ENCODE data around the gene HS6ST1.

The HS6ST1 gene

DNA sequence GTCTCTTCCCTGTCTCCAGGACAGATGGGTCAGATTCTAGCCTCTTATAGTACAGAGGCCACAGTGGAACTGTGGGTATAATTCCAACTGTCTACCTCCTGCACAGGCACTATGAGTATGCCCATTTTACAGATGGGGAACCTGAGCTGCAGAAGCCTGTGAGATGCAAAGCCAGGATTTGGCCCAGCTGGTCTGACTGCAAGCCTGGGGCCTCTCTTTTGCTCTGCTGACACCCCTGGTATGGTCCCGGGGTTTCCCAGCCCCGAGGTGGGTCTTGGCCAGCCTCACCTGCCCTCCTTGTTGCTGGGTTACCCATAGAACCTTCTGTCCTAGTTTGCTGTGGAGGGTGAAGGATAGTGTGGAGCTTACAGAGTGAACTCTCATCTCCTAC is 9.8 kb downstream of the HS6ST1 start:
- DNase-seq = no peak

DNA sequence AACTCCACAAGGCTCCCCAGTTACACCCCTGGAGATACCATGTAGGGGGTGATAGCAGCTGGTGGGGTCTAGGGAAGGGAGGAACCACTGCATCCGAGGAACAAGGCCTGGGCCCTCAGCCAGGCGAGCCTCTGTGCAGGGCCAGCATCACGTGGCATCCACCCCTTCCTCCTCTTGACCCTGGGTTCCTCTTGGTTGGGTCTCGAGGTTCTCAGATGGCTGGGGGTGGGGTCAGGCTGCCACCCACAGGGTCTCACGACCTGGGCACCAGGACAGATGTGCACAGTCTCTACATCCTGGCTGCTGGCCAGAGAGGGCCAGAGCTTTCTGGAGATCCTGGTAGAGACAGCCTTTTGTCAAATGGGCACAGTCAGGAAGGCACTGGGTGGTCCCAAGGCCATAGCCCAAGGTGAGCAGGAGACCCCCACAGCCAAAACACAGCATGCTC is 10.4 kb downstream of the HS6ST1 start:
- DNase-seq = no peak

DNA sequence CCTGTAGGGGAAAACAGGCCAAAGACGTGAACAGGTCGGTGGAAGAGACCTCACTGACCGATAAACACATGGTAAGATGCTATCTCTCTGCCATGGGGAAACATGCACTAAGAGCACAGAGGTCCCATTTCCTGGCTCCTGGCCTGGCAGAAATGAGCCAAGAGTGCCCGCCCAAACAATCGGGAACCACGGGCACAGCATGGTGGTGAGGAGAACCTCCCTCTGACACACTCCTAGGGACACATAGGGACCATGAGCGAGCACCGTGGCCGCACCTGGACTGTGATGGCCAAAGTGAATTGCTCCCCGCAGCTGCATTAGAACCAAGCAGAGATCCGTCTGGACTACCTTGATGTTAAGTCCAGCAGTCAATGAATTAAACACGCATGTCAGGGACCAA is 11.1 kb downstream of the HS6ST1 start:
- no peak for DNase-seq

DNA sequence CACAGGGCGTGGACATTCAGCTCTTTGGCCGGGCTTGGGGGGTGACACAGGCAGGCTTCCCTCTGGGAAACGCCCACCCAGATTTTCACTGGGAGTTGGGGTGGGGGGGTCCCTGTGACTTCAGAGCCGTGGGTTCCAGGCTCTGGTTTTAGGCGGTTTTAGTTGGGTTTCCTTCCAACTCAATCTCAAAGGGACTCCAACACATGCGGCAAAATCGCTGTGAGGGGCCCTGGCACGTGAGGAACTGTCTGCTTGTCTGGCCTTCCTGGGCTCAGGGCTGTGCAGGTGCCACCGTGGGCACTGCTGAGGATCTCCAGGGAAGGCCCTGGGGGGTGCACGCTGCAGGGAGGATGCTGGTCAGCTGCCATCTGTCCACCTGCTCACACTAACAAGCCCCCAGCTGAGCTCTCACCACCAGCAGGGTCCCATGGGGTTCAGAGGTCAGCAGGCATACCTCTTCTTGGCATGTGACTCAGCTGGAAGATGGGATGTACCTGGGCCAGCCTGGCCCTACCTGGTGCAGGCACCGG is 11.7 kb downstream of the HS6ST1 start:
- no peak for DNase-seq

DNA sequence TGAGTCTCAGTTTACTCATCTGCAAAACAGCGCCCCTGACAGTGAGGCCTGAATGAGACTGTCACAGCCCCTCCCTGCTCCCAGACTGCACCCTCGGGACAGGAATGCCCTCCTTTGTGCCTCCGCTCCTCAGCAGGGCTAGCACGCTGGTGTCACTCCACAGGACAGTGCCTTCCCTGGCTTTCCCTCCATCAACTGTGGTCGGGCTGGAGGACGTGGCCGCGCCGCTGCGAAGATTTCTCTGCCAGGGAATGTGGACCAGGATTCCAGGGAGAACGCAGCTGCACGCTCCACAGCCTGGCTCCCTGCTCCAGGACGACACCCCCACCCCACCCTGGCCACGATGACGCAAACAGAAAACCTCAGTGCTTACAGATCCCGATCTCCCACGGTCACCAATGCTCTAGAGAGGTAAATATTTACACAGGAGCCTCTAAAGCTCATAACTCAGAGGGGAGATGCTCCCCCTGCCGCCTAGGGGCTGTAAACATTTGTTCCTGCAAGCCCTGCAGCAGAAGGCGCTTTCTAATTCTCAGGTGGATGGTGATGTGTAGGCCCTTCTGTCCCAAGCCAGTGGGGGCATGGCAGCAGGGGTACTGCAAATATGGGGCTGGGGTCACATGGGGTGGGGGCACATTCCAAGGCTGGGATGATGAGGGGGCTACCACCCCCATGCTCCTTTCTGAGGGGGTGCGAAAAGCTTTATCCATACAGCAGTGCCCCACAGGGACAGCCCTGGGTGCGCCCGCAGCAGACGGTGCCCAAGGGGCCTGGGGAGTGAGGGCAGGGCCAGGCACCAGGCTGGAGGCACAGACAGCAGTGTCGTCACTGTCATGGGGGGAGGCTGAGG is 12.4 kb downstream of the HS6ST1 start:
- DNase-seq = no peak

DNA sequence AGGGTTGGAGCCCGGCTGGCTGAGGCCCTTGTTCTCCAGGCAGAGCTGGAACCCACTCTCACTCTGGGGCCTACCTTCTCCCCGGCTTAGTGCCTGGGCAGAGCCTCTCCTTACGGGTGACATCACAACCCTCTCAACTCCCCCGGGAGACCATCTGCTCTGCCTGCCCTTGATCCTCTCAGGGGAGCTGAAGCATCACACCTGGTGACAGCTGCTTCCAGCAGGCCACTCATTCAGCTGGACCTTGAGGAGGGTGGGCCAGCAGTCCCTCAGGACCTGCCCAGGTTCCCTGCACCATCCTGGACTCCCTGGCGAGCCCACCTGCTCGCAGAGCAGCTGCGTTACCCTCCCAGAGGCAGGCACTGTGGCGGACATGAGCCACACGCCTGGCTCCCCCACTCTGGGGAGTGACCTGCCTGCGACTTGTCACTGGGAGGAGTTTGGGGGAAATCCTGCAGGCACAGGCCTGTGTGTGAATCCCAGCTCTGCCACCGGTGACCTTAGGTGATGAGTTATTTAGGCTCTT is 13.1 kb downstream of the HS6ST1 start:
- no peak for DNase-seq

DNA sequence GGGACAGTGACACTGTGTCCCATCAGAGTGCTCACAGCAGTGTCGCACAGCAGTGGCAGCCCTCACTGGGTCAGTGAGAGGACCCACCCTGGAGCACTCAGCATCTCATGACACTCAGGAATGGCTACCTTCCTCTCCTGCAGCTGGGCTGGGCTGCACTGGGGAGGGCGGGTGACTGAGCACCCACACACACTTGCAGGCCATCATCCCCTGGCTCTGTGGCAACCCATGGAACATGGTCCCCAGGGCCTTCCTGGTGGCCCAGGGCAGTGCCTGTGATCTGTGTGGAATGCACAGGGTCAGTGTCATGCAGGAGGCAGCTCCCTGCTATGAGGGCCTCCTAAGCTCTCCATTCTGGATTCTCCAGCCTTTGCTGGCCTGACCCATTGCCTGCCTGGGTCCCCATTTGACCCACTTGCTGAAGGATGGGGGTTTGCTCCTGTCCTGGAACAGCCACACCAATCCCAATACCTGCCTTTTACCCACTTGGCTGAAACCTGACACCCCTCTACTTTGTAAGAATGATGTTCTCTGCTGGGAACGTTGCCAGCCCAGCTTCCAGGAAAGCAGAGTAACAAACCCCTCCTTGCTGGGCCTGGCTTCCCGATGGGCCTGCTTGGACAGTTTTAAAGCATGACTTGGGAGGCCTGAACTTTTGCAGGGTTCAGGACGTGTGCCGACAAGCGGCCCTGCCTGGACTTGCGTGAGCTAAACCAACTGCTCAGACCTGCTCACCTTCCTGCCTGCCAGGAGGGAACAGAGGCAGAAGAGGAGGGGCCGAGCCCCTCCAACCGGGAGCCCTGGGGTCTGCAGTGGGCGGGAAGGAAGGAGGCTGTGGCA is 13.7 kb downstream of the HS6ST1 start:
- no peak for DNase-seq

DNA sequence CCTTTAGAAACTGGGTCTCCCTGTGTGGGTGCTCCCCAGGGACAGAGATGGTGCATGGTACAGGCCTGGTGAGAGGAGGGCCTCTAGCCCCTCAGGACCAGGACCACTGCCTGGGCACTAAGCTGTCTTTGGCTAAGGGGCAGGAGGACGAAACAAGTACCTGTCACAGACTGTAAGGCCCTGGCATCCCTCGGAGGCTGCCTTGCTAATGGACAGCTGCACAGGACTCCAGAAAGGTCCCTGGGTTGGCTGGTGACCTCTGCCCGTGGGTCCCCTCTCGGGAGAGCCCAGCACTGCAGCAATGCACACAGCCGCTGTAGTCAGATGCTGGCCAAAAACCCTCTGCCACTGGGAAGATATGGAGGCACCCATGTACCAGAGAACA is 14.3 kb downstream of the HS6ST1 start:
- DNase-seq = no peak

DNA sequence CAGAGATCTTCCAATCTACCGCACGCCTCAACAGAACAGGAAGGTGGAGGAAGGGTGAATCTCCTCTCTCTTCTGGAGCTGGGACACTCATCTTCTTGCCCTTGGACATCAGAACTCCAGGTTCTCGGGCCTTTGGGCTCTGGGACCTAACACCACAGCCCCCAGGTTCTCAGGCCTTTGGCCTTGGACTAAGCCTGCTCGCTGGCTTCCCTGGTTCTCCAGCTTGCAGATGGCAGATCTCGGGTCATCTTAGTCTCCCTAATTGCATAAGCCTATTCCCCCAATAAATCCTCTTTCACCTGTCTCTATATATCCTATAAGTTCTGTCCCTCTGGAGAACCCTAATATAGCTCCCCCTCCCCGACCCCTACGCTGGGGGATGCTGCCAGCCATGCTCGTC is 14.8 kb downstream of the HS6ST1 start:
- no peak for DNase-seq

DNA sequence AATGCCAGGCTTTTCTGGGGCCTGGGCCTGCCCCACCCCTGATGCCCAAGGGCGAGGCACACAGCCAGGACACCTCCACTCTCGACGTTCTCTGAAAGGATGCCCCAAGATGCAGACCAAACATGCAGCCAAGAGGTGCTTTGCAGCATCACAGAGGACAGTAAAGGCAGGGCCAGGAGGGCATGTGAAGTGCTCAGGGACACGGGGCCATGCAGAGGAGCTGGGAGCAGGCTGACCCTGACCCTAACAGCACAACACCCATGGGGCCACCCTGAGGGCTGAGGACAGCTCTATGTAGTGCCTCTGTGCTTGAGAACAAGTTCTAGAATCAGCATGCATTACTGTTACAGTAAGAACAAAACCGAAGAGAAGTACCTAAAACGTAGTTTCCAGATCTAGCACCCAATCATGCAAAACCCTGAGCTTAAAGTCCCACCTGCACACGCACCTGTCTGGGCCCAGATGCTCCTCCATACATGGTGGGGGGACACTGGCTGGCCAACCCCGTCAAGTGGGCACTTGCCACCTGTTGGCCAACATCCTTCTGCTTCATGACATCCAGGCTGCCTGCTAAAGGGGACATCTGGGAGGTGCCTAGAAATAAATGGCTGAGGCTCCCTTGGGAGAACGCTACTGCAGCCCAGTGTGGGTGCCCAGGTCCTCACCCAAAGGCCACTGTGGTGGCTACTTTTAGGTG is 15.4 kb downstream of the HS6ST1 start:
- no peak for DNase-seq

DNA sequence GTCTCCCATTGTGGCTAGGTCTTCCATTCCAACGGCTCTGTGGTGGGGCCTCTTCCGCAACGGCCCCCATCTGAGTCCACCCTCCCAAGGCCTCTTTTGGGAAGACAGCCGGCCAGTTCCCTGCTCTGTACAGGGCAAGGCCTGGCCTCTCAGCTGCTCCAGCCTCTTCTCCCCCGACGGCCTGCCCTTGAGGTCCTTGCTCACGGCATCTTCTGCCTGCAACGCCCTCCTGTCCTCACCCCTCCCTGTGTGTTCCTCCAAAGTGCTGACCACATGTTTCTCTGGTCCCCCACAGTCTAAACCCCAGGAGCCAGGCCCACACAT is 16.0 kb downstream of the HS6ST1 start:
- no peak for DNase-seq

DNA sequence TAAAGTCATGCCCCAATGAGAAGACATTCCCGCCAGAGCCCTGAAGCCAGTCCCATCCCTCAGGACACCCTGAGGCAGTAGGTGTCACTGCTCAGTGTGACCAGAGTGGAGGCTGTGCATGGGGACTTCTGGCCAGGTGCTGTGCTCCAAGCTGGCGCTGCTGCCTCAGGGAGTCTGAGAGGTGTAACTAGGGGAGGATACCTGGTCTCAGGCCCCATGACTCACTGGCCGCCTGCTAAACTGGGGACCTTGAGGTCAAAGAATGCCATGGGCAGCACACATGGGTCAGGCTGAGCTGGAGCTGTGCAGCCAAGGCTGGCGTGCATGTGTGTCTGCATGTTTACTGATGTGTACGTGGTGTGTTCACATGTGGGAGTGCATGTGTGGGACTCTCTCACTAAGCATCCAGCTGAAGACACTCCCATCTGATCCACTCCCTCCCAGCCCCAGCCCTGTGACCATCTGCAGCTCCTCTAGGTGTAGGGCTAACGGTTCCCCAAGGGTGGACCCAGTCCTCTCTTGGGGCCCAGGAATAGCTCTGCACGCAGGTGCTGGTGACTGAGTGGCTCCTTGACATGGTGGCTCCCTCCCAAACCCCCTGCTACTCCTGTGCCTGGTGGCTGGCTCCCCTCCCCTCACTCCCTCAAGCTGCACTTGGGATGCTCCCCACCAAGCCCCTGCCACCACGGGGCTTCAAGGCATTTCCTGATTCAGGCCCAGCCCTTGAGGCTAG is 16.5 kb downstream of the HS6ST1 start:
- no peak for DNase-seq

DNA sequence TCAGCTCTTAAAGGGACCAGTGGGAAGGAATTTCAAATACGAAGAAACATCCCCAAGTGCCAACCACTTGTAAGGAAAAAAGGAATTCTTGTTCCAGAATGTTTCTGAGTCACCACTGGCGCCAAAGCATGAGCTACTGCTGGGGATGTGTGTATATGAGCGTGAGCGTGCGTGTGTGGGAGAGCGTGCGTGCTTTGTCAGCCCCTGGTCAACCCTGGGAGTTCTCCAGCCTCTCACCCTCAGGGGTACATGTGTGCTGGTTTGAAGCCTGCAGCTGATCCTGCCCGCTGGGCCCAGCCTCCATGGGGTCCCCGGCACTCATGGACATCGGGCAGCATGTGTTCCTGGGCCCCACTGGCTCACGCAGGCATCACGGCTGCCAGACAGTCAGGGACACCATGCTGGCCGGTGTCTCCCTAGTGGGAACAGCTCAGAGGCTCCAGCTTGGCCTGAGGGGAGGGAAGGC is 17.1 kb downstream of the HS6ST1 start:
- DNase-seq = no peak

DNA sequence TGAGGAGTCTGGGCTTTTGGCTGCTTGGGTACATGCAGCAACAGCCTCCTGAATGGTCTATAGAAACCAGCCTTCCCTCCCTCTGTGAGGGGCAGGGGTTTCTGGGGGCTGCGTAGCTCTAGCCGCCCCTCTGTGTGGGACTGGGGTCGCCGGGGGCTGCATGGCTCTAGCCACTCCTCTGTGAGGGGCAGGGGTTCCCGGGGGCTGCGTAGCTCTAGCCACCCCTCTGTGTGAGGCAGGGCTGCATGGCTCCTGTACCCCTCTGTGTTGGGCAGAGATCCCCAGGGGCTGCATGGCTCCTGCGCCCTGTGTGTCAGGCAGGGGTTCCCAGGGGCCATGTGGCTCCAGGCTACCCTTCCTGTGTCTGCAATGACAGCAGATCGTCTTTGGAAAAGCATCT is 17.6 kb downstream of the HS6ST1 start:
- DNase-seq = no peak

DNA sequence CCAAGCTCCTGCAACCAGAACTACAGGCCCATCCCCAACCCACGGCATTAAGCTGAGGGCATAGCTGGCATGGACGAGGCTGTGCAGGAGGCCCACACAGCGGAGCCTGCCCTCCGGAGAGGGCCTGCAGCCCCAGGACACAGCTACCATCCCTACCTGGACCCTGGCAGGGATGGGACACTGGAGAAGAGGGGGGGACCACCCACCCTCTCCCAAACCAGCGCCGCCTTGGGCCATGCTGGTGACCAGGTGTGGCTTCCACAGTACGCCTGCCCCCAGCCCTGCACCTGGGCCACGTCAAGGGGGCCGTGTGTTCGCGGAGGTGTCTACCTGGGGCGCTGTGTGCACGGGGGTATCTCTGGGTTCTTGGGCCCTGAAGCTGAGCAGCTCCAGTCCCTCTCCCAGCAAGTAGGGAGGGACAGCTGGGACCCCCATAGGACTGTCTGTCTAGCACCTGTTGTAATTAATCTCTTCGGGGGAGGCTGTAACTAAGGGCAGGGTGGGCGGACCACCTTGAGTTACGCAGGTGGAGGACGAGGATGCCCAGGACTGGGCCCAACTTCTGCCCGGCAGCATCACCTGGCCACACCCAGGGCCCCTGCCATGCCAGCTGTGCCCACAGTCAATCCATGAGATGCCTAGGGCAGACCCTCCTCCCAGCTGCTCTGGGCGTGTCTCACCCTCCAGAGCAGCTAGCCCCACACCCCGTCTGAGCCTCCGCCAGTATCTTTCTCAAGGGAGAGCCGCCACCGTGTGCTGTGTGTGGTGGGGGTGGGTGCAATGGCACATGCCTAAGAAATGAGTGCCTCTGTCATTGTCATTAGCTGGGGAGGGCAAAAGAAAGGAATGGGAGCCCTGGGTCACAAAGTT is 18.3 kb downstream of the HS6ST1 start:
- no peak for DNase-seq

DNA sequence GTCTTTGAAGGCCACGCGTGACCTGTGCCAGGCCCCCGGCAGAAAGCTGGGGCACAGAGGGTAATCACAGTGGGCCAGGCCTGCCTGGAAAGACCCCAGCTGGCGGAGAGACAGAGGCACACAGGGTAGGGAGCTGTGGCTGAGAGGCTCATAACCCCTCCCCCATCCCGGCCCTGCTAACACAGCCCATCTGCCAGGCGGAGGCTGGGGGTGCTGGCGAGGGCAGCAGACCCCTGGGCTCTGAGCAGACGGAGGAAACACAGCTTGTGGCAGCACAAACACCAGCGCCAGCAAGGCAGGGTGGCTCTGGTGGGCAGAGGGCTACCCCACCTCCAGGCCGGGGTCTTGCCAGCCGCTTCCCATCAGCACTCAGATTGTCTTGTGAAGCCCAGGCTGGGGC is 19.0 kb downstream of the HS6ST1 start:
- no peak for DNase-seq

DNA sequence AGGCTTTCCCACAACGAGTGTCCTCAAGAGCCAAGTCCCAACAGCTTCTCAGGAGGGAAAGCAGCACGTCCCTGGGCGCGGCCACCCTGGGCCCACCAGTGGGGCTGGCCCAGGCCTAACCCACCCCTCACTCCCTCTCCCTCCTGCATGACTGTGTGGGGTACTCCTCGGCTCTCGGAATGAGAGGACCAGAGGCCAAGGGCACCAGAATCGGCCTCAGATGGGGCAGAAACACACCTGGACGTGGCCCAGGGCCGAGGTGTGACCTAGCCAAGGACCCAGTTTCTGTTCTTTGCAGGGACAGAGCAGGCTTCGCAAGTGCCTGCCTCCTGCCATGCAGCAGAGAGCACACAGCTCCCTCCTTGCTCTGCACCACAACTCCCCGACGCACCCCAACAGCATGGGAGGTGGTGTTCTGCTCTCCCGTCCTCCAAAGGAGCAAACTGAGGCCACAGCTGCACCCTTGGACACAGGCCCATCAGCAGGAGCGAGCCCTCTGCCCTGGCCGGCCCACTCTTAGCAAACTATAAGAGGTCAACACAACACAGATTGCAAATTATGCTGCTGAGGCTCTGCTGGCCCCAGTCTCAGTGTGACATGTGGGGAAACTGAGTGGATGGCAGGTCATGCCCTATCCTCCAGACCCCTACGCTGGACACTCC is 19.7 kb downstream of the HS6ST1 start:
- DNase-seq = no peak

DNA sequence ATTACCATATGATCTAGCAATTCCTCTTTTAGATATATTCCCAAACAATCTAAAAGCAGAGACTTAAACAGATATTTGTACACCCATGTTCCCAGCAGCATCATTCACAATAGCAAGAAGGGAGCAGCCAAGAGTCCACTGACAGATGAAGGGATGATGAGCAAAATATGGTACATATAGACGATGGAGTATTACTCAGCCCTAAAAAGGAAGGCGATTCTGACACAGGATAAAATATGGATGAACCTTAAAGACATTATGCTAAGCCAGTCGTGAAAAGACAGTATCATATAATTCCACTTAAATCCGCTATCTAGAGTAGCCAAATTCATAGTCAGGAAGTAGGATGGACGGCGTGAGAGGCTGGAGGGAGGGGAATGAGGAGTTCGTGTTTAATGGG is 20.4 kb downstream of the HS6ST1 start:
- DNase-seq = no peak

DNA sequence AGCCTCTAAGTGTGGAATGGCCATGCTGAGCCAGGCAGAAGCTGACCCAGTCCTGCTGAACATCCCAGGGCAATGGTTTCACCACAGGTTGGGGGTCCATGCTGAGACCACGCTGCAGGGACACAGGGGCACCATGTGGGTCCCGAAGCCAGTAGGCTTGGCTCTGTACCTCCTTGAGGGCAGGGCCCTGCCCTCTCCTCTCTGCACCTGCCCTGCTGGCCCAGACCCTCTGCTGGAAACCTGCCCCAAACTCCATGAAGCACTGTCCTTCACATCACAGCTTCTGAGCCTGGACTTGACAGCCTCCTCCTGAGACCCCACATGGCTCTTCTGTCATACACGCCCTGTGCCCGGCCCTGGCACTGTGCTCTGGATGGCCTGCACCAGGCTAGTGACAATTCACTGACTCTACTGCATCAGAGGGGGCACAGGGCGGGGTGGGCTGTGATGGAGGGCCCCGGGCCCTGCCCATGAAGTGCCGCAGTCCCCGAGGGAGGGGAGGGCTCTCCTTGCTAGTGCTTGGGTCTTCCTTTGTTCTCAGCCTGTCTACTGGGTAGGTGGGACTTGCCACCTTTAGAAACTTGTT is 24.7 kb downstream of the HS6ST1 start:
- DNase-seq = no peak

DNA sequence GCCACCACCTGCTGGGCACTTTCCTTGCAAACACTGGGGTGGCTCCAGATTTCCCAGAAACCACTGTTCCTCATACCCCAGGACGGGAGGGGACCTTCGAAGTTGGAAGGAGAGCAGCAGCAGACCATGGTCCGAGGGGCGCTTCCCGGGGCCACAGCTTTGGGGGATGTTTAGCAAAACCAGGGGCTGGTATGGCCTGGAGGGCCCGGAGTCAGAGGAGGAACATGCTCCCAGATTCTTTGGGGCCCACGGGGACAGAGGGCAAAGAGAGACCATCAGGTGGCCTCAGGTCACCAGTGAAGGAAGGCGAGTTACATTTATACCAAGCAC is 25.3 kb downstream of the HS6ST1 start:
- DNase-seq = no peak
